Fibroblast of lung (primary cell): ENCODE data around the gene AFP.

Experiments used
- CTCF ChIP-seq, 2 donors: IDR thresholded peaks in 1 of 2; conservative IDR thresholded peaks in 1 of 2; 1 replicate in 1 of 2; 2 replicates in 1 of 2; pipeline ENCODE4 v1.5.1; 2011 to 2012; ENCODE audit warnings: low read length in 2 of 2, control low read depth in 1 of 2, inconsistent platforms in 1 of 2, low read depth in 1 of 2, mild to moderate bottlenecking in 1 of 2
- EZH2 ChIP-seq: IDR thresholded peaks from 2 replicates; pipeline ENCODE4 v1.5.1; 2012; ENCODE audit warnings: low read length, control low read depth, mild to moderate bottlenecking; ENCODE audit errors: missing control alignments

DNA sequence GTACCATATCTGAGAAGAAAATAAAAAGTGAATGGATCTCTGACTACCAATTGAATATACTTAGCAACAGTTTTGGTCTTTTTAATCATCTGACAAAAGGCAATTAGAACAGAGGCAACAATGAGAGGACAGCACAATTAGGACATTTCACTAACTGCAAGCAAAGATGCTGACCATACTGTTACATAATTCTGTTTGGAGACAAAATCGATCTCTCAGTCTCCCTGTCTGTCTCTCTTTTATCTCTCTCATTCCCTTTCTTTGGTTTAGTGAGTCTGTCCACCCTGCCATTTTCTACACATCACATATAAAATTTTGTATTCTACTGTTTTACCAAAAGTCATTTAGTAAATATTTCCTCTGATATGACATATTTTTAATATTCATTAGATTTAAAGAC lies 43.3 kb downstream of the AFP start:
- TF ChIP-seq CTCF (conservative IDR thresholded peaks at IDR 0.05 in 1 of 2, IDR thresholded peaks at IDR 0.05 in 1 of 2; ENCODE audit: low read depth in 1 of 2, low read length in 2 of 2) (no peak), EZH2 (no peak)
